Glutamatergic neuron (in vitro differentiated cells): ENCODE data around the gene GRID1. TPM values are rescaled to one million over a fixed set of nuclear protein-coding genes. Genes with fewer than 3 reads are reported as not detected.

ENCODE experiments used
- DNase-seq: peaks from one replicate; pipeline ENCODE4 v3.0.0; 2022
- H3K27ac Mint-ChIP-seq: one replicate; pipeline ENCODE4 v1.8.0; 2020; ENCODE audit warnings: mild to moderate bottlenecking, mixed read lengths, inconsistent platforms; ENCODE audit not compliant: unreplicated experiment
- H3K27me3 Mint-ChIP-seq: one replicate; pipeline ENCODE4 v1.8.0; 2020; ENCODE audit warnings: mild to moderate bottlenecking, moderate library complexity, mixed read lengths, inconsistent platforms; ENCODE audit not compliant: unreplicated experiment
- H3K36me3 Mint-ChIP-seq: one replicate; pipeline ENCODE4 v1.8.0; 2020; ENCODE audit warnings: mild to moderate bottlenecking, mixed read lengths, inconsistent platforms; ENCODE audit not compliant: unreplicated experiment
- H3K4me1 Mint-ChIP-seq: one replicate; pipeline ENCODE4 v1.8.0; 2020; ENCODE audit warnings: mild to moderate bottlenecking, low read depth, mixed read lengths, inconsistent platforms; ENCODE audit not compliant: unreplicated experiment
- H3K4me3 Mint-ChIP-seq: one replicate; pipeline ENCODE4 v1.8.0; 2020; ENCODE audit warnings: mild to moderate bottlenecking, mixed read lengths, inconsistent platforms; ENCODE audit not compliant: unreplicated experiment
- H3K9me3 Mint-ChIP-seq: one replicate; pipeline ENCODE4 v1.8.0; 2020; ENCODE audit warnings: mild to moderate bottlenecking, moderate library complexity, mixed read lengths, inconsistent platforms; ENCODE audit not compliant: unreplicated experiment
- CTCF ChIP-seq: fragments of 200-600 bp; sonication (generic); IDR thresholded peaks from one replicate; pipeline ENCODE4 v1.5.0; 2021; ENCODE audit not compliant: partially characterized antibody, unreplicated experiment
- total RNA-seq: library from RNA; stranded (reverse); fragmentation: NEBNext Ultra II Directional; extraction: Animal tissue kit (Norgen Biotek cat#: 25700); gene quantifications from one replicate; pipeline ENCODE4 v1.2.1, GENCODE V29; 2021; ENCODE audit not compliant: unreplicated experiment

Gene GRID1
- total RNA-seq, 1 donor from 2014 or later = 8.0 TPM

GRCh38 chr10:86072413-86072812, 294.2 kb downstream of the GRID1 start:
- TF ChIP-seq CTCF = no peak
- Mint-ChIP-seq H3K27ac (no peak overlapping the region), H3K4me1 (peaks cover 2% of the 10 kb centered on the region), H3K9me3 (peaks cover 5% of the 10 kb centered on the region), H3K27me3 (peaks cover 6% of the 10 kb centered on the region), H3K4me3 (no peak overlapping the region), H3K36me3 (no peaks in the 10 kb centered on the region)
- no peak for DNase-seq

DNA sequence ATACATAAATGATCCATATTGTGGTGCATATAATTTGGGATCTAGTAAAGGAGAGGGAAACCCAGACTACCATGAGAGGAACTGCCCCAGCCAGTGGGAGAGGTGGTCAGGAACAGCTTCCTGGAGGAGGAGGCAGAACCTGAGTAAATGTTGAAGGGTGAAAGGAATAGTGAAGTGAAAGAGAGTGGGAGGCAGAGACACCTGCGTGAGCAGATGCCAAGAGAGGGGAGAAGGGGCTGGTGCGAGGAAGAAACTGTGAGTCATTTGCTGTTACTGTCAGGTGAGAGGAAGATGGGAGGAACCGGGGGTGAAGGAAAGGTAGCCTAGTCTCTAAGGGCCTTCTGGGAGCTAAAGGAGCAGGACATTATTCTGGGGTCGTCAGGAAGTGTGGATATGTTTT, 294.8 kb downstream of the GRID1 start:
- DNase-seq = no peak
- H3K27me3 Mint-ChIP-seq = peaks cover 3% of the 10 kb centered on the region
- H3K4me1 Mint-ChIP-seq = peaks cover 2% of the 10 kb centered on the region
- no peak overlapping the region for H3K27ac Mint-ChIP-seq
- H3K4me3 Mint-ChIP-seq = no peak overlapping the region
- peaks cover 1% of the 10 kb centered on the region for H3K9me3 Mint-ChIP-seq
- TF ChIP-seq CTCF = no peak
- no peaks in the 10 kb centered on the region for H3K36me3 Mint-ChIP-seq

DNA sequence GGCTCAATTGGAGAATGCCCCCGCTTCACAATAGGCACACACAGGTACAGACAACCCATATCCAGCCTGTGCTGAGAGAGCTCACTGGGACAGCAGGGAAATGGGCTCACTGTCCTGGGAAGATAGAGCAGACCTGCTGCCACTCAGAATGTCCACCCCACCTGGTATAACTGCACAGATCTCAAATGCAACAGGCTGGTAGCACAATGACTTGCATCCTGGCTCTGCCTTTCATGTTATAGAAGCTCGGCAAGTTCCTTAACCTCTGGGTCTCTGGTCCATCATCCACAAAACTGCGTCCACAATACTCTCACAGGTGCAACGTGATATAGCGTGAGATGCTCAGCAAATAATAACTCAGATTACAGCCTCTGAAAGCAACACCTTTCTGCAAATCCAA, 295.4 kb downstream of the GRID1 start:
- no peak for DNase-seq
- H3K27ac Mint-ChIP-seq = no peak overlapping the region
- H3K4me1 Mint-ChIP-seq = peaks cover 2% of the 10 kb centered on the region
- peaks cover 3% of the 10 kb centered on the region for H3K27me3 Mint-ChIP-seq
- no peaks in the 10 kb centered on the region for H3K36me3 Mint-ChIP-seq
- TF ChIP-seq CTCF = no peak
- peaks cover 1% of the 10 kb centered on the region for H3K9me3 Mint-ChIP-seq
- no peak overlapping the region for H3K4me3 Mint-ChIP-seq

DNA sequence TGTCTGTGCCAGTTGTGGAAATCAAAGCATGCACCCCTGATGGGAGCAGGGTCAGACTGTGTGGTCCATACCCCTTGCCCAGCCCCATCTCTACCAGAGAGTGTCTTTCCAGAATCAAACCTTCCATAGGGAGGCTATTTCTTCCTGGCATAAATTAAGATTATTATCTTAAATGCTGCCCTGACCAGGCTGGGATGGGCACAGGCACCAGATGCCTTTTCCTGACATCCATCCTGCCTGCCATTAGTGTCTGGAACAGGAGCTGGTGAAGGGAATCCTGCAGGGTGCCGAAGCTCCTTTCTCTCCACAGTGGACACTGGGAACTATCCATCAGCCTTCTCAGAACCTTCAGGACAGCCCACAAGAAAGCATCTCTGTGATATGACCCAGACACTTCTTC, 296.3 kb downstream of the GRID1 start:
- H3K27me3 Mint-ChIP-seq = peaks cover 3% of the 10 kb centered on the region
- no peak for DNase-seq
- peaks cover 1% of the 10 kb centered on the region for H3K9me3 Mint-ChIP-seq
- TF ChIP-seq CTCF = no peak
- peaks cover 2% of the 10 kb centered on the region for H3K4me1 Mint-ChIP-seq
- no peak overlapping the region for H3K27ac Mint-ChIP-seq
- H3K36me3 Mint-ChIP-seq = no peaks in the 10 kb centered on the region
- no peak overlapping the region for H3K4me3 Mint-ChIP-seq

GRCh38 chr10:86068231-86069054, 298.2 kb downstream of the GRID1 start:
- Mint-ChIP-seq H3K36me3 (no peaks in the 10 kb centered on the region), H3K9me3 (no peaks in the 10 kb centered on the region), H3K4me3 (no peak overlapping the region), H3K4me1 (peaks cover 2% of the 10 kb centered on the region), H3K27ac (no peak overlapping the region), H3K27me3 (peaks cover 3% of the 10 kb centered on the region)
- TF ChIP-seq CTCF = no peak
- no peak for DNase-seq
